NCI-H2107 treated with DMSO at 0.1 percent for 48 hours (cell line): ENCODE data around the gene NPAS3.

Experiments used
- DNase-seq: peaks from one replicate; lab custom pipeline; 2025; ENCODE audit not compliant: unreplicated experiment; lab: John Stamatoyannopoulos, UW

The NPAS3 gene

DNA sequence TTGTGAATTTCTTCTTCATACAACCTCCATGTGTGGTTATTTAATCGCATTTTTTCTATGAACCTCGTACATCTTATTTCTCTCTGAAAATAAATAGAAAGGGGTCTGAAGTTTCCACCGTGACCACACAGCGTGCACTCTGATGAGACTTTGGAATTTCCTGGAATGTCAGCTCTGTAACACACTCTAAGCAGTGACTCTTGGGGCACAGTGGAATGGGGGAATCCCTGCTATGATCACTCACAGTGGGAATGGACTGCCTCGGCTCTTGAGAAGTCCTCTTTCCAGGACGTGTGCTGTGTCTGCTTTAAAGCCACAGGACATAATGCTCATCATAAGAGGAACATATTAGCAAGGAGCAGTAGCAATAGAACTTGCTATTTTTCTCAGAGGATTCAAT lies 596.0 kb downstream of the NPAS3 start:
- no peak for DNase-seq

DNA sequence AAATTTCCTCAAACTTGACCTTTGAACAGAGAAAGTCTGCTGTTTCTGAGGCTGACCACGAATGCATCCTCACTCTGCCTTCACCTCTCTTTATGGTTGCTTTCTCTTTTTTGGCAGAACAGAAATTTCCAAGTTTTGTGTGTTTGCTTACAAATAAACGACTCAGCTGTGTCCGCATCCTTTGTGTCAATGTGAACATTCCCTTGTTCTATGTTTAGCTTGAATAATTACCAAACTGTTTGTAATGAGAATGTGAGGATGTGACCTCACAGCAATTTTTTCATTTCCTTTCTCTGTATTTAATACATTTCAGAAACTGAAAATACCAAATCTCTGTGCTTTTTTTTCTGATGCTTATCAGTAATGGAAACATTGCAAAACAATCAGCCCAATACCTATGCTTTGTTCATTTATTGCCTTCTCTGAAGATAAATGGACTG lies 601.3 kb downstream of the NPAS3 start:
- DNase-seq: no peak

DNA sequence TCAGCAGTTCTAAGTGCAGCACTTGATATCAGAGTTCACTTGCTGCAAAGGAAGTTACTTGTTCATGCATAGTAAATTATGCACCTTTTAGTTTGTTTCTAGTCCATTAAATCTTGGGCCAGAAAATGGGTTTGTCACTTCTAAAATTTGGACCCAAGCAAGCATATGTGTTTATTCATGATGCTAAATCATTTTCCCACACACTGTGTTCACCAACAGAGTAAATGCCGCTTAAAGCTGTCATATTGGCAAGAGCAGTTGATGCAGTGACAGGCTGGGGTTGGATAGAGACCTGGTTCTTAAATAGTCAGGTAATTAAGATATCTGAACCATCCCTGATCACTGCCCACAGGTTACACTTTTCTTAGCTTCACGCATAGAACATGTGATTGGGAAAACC lies 602.5 kb downstream of the NPAS3 start:
- DNase-seq: no peak

DNA sequence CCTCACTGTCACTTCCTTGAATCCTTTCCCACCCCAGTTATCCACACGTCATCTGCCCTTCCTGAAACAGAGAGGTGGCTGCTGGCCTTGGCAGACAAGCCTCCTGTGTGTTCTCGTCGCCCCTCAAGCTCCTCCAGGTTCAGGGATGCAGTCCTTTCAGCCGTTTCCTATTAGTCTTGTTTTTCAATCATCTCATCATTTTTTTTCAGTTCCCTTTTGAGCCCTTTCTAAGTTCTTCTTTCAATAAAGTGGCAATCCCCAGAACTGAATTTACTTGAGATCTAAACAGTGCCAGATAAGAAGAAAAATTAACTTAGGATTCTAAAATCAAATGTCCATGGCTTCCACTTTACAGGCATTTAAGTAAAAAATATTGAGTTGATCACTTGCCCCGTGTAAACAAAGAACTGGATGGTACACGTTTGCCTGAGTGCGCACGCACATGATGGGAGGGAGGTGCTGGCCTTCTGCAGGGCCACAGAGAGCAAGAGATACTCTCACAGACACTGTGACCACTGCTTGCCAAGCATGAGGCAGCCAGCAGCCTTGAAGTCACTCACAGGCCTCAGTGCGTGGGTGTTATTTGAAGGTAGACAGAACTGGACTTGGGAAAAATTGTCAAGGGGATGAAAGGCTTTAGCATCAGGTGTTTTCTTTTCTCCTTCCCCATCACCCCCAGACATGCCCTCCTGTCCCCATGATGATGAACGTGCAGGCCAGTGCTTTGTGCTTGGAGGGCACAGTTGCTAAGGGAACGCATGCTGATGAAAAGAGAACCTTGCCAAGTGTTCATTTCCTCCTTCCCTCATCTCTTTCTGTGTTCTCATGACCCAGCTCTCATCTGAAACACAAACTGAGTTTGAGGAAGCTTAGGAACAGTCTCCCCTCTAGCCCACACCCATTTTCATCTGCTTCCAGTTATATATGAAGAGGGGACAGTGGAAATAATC lies 603.9 kb downstream of the NPAS3 start:
- no peak for DNase-seq

DNA sequence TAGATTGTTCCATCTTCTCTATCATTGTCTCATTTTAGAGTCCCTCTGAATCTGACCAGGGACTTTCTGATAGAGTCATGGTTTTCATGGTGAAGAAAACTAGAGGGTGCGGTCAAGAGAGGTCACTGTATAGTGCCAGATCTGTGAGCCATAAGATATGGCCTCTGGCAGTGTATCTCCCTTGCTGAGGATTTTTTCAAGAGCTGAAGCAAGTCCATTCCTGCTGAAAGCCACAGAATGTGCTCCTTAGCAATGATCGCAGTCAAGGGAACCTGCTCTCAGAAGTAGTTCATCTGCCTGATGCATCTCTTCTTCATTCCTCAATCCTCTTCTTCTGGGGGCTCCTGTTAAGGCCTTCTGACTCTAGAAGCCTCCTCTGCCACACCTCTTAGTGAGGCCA lies 607.0 kb downstream of the NPAS3 start:
- no peak for DNase-seq

DNA sequence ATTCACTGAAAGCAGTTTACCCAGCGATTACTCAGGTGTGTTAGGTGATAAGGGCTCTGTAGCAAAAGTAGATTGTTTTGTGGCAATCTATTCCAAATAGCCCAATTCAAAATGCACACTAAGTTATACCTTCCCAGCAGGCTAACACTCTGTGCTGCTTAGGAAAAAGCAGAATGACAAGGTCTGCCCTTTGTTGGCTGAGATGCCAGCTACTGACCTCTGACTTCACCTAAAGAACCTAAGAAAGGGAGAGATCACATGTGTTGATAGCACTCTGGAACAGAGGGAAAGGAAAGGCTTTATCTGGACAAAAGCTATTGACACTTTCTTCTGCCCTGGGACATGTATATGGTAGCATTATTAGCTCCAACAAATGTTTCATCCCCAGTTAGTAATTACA lies 609.9 kb downstream of the NPAS3 start:
- no peak for DNase-seq

DNA sequence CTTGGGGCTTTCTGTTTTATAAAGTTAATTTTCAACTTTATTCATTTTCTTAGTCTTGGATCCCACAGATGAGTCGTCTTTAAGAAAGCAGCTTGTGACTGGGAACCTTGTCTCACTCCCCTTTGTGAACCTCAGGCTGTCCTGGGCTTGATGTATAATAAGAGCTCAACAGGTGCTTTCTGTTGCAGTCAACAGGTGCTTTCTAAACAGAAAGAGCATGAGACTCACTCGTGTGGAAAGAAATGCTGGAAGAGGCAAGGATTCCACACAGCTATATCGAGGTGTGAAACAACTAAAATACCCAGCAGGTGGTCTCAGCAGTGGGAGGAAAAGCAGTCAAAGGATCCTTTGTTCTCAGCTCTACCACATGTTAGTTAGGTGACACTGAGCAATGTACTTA lies 613.3 kb downstream of the NPAS3 start:
- DNase-seq: peak; percentile 98

DNA sequence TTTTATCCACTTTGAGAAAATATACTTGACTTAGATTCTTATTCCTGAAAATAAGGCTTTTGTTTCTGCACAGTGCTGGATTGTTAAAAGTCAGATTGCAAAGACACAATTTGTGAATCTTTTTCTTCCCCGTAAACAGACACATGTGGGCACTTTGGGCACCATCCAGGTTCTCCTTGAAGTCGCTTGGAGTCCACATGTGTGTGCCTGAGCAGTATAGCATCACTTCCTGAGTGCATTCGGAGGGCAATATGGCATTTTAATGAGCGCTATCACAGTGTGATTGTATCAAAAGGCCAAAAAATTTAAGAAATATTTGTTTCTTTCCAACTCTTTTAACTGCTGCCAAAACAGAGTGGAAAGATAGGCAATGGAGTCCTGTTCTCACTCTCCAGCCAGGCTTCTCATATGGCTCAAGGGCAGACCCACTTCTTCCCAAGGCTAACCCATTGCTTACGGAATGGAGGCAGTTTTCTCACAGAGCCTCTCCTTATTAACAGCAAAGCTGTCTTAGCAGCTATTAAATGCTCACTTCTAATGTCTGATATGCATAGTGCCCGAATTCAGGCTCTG lies 615.1 kb downstream of the NPAS3 start:
- DNase-seq: no peak

DNA sequence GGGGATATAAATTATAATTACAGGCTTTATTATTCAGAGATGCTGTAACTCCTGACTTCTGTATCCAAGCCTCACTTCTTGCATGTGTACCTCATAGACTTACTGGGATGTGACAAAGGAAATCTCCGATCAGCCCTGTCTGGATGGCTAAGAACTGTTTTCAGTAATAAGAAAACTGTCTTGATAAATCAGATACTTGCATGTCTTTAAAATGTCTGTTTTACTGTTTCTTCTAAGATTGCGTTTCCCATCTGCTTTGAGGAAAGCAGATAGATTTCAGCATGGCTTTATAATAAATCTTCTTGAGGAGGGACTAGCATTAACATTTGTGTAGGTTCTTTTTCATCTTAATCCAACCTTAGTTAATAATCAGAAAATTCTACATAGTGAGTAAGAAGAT lies 616.3 kb downstream of the NPAS3 start:
- DNase-seq: no peak

DNA sequence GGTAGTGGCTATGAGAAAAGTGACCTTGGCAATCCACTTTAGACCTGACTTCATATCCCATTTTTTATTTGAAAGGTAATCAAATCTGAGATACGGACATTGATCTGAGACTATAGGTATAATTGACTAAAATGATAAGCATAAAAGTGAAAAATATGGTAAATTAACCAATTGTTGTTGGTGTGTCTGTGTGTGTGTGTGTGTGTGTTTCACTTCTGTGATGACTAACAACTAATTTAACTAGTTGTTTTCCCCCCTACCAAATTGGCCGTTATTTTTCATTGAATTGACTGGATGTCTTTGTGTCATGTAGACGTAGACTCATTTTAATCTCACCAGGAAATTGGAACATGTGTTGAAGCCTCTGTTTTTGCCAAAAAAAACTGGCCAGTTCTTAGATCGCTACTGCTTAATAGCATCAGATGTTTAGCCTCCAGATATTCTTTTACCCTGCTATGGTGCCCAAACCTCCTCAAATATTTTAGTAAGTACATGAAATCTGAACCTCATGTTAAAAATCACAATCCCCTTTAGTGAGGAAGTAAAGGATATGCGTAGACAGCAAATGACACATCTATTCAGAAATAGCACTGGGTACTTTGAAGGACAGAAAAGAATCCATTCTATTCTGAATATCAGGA lies 617.2 kb downstream of the NPAS3 start:
- DNase-seq: no peak

DNA sequence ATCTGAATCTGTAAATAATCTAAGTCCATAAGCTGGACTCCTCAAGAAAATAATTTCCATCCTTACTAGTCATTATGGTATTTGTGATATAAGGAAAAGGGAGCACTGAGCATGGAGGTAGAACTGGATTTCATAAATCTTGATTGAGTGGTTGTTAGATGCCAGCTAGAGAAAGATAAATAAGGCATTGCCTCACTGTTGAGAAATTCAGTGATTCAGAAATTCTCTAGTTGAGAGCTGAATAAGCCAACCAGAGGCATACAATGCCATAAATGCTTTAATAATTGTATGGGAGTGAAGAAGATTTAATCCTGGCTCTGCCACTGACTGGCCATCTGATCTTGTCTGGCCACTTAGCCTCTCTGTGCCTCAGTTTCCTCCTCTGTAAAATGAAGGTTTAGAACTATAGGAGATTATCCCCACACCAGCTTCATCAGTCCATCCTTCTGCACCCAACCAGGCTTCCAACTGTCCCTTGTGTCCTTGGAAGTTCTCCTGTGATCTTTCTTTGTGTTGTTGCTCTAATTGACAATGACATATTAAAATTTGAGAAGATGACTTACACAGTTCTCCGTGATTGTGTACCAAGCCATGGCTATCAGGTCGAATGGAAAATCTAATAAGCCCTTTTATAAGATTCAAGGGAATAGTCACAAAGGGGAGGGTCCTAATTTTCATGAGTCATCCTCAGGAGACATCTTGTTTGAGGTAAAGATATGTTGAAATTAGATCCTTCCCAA lies 617.9 kb downstream of the NPAS3 start:
- no peak for DNase-seq

DNA sequence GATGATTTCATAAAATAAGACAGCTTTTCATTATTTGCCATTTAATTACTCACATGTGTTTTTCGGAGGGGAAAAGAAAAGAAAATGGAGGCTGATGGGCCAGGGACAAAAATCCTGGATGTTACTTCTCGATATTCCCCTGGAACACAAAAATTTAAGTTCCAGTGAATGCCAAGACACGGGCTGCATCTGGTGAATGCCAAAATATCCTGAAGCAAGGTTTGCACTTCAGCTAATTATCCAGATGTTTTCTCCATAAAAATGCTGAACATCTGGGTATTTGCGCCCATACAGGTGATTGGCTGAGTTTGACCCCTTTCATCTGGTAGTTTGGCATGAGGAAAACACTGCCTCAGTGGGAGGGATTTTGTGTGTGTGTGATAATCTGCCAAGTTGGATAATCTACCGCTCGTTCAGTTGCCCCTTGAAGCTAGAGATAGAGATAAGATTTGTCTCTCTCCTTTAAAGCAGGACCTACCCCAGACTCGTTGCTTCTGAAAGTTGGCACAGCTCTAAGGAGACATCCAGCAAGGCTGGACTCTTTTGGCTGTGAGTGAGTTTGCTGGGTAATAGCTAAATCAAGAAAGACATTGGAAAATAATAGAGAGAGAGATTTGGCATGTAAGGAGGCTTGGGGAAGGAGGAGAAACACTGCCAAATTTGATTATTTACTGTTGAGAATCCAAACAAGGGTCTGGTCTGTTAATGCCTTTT lies 622.2 kb downstream of the NPAS3 start:
- DNase-seq: no peak

DNA sequence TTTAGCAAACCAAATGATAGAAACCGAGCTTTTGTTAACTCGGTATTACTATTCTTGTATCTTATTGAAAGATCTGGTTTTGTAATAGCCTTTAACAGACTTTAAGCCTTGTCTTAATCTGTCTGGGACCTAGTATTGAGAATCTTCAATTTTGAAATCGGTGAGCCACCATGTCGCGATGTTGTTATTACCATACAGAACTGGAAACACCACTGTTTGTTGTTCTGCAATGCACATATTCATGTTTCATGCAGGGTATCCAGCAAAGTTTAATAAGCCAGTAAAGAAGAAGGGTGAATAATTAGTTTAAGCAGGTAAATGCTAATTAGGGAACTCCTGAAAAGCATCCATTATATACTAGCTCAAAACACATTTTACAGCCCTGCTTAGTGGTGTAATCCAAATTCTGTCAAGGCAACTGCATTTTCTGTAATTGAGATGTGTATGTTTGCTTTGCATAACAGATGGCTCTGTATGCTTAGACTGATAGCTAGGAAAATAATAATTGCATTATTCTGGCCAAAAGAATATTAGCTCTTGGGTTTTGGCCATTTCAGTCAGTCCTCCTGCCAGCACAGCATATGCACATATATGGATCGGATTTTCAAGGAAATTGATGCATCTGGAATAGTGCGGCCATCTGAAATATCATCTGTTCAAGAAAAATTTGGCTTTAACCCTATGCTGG lies 623.0 kb downstream of the NPAS3 start:
- DNase-seq: no peak

DNA sequence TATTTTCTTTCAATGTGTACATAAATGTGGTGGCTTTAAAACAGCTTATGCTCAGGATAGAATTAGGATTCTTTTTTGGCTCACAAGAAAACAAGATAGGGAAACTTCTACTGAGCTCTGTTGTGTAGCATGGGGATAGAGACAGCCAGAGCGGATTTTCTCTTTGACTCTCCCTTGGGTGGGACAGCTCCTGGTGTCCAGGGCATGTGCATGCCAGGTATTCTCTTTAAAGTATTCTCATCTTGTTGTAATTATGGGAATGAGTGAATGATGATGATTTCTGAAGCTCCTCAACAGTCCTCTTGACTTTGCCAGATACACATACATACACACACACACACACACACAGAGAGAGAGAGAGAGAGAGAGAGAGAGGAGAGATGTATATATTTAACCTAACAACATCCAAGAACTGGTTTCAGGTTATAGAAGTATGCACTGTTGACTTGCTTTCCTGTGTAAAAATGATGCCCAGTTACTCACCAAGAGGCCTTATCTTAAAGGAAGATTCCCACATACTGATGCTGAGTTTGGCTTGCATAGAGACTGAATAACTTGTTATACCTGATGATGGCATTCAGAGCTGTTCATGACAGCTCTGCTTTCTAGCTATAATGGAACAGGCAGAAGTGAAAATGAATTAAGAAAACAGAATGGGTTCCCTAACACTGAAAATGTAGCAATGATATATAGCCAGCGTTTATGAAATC lies 624.7 kb downstream of the NPAS3 start:
- DNase-seq: no peak

DNA sequence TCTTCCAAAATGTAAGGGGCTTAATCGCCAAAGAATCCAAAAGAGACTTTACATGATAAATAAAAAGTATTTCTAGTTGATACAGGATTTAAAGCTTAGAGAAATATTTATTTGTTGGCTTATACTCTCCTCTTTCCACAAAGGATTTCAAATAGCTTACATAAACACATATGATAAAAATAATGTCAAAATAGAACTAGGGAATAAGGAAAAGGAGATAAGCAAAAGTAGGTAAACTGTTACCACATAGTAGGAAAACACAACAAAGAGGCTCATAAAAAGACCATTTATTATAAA lies 625.2 kb downstream of the NPAS3 start:
- no peak for DNase-seq

DNA sequence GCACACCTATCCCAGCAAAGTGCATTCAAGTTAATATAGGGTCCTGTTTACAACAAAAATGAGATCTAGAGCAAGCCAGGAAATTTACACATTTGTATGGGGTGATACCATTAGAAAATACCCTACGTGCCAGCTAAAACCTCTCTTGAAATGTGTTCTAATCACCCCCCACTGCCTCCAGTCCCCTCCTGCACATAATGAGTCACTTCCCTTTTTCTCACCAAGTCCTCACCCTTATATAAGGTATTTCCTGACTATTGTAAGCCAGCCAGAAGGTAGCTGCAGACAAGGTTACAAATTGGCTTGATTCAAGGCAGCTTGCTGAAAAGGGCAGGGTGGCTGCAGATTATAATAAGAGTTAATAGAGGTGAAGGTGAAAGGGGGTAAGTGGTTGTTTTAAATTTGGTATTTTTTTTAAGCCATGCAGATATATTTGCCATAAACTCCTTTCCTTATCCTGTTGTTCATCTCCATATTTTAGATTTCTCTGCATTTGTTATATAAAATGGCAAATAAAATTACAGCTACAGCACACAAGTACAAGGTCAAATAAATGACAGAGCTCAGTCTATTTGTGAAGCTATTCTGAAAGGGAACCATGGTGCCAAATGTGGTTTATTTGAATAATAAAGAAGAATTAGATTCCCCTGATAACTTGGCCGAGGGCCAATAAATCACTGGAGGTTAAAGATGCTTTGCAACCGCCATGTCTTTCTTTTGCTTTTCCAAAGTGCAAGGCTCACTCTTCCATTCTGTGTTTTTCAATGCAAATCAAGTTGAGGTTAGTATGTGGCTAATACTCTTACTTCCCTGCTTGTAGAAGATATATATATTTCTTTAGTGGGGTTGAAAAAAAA lies 626.3 kb downstream of the NPAS3 start:
- no peak for DNase-seq

DNA sequence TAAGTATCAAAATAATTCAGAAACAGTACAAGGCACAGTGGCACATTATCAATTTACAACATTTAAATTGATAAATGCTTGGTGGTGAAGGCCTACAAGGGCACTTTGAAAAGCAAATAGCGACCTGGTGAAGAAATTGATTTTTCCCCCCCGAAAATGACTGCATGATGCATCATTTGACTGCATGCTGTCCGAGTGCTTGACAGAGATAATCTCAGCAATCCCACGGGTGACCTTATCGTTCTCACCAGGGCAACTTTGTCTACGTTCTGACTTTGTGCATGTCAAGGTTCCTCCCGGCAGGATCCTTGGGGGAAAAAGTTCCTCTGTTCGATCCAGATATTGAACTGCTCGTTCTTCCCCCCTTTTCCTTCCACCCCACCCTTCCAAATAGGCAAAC lies 627.4 kb downstream of the NPAS3 start:
- DNase-seq: no peak

DNA sequence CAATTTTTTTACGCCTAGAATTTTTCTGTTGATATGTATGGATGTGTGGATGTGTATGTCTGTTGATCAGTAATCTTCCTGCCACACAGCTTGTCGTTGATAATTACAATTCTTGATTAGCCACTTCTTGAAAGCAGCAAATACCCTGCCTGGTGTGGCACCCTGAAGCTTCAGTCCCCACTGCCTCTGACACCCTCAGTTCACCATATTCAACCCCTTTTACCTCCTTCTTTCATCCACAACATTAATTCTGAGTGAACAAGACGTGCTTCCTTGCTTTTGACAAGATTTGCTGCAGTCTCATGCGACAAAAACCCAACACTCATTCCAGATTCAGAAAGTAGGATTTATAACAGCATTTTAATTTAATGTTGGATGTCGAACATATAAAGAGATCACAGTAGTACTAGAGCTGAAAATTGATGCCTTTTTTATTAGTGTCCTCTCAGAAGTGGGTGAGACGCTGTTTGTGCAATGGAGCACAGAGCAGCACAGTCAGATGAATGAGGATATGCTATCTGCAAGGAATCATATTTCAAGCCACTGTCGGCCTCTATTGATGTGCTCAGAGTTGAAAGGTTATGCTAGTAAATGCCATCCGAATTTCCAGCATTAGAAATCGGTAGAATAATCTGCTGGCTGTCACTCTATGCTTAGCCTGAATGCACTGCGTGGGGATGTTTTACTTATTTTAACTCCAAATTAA lies 628.5 kb downstream of the NPAS3 start:
- DNase-seq: peak; percentile 94
